Left kidney (tissue), 8 donors: ENCODE results near the gene F7. TPM values are rescaled to one million over a fixed set of nuclear protein-coding genes. Genes with fewer than 3 reads are reported as not detected.
"Not testable (repeated sequence)": the region's sequence is repeated elsewhere in the genome, so short reads cannot be mapped to it uniquely, and the experiment has no call there.

ENCODE experiments used
- DNase-seq: peaks from one replicate; pipeline ENCODE4 v3.0.0-alpha.2; 2013
- long read RNA-seq, 8 donors: transcript quantifications; one replicate each; lab custom pipeline, GENCODE V29; 2026
- polyA plus RNA-seq: library from polyadenylated mRNA; unstranded; fragments of 120-200 nt; gene quantifications from one replicate; pipeline ENCODE4 v1.2.1, GENCODE V29; 2013; ENCODE audit not compliant: insufficient read length

Gene F7
- 4.3 TPM for polyA plus RNA-seq
- long read RNA-seq, donor 1, partial matches to known transcripts, result 0 of 1 reads
- long read RNA-seq, donor 1, other reads (novel, unspliced or antisense), result 0 of 1 reads
- long read RNA-seq, donor 2, result 0 reads
- long read RNA-seq, donor 3, result 0 reads
- long read RNA-seq, donor 4, result 0 reads
- long read RNA-seq, donor 5, partial matches to known transcripts, result 0 of 3 reads
- long read RNA-seq, donor 5, other reads (novel, unspliced or antisense), result 0 of 3 reads
- long read RNA-seq, donor 6, partial matches to known transcripts, result 0 of 1 reads
- long read RNA-seq, donor 6, other reads (novel, unspliced or antisense), result 0 of 1 reads
- long read RNA-seq, donor 7, result 0 reads
- long read RNA-seq, donor 8, result 0 reads

DNA sequence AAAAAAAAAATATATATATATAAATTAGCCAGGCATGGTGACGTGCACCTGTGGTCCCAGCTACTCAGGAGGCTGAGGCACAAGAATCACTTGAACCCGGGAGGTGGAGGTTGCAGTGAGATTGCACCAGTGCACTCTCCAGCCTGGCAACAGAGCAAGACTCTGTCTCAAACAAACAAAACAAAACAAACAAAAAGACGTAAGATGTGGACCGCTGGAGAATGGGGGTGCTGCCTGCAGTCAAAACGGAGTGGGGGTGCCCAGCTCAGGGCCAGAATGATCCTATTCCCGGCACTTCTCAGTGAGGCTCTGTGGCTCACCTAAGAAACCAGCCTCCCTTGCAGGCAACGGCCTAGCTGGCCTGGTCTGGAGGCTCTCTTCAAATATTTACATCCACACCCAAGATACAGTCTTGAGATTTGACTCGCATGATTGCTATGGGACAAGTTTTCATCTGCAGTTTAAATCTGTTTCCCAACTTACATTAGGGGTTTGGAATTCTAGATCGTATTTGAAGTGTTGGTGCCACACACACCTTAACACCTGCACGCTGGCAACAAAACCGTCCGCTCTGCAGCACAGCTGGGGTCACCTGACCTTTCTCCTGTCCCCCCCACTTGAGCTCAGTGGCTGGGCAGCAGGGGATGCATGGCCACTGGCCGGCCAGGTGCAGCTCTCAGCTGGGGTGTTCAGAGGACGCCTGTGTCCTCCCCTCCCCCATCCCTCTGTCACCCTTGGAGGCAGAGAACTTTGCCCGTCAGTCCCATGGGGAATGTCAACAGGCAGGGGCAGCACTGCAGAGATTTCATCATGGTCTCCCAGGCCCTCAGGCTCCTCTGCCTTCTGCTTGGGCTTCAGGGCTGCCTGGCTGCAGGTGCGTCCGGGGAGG, at the start of gene F7:
TSS of gene F7 (plus strand) at position 760 of the 889 bp plus-strand sequence. CDS start at position 811, 51 bp downstream.
- DNase-seq, result no peak

DNA sequence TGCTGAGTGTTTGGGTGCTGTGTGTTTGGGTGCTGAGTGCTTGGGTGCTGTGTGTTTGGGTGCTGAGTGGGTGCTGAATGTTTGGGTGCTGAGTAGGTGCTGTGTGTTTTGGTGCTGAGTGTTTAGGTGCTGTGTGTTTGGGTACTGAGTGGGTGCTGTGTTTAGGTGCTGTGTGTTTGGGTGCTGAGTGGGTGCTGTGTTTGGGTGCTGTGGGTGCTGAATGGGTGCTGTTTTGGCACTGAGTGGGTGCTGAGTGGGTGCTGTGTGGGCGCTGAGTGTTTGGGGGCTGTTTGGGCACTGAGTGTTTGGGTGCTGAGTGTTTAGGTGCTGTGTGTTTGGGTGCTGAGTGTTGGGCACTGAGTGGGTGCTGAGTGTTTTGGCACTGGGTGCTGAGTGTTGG, 48.5 kb upstream of the F7 start:
- DNase-seq, result no peak

DNA sequence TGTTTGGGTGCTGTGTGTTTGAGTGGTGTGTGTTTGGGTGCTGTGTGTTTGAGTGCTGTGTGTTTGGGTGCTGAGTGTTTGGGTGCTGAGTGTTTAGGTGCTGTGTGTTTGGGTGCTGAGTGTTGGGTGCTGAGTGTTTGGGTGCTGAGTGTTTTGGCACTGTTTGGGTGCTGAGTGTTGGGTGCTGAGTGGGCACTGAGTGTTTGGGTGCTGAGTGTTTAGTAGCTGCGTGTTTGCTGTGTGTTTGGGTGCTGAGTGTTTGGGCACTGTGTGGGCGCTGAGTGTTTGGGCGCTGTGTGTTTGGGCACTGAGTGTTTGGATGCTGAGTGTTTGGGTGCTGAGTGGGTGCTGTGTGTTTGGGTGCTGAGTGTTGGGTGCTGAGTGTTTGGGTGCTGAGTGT, 48.0 kb upstream of the F7 start:
- not testable (repeated sequence) for DNase-seq

DNA sequence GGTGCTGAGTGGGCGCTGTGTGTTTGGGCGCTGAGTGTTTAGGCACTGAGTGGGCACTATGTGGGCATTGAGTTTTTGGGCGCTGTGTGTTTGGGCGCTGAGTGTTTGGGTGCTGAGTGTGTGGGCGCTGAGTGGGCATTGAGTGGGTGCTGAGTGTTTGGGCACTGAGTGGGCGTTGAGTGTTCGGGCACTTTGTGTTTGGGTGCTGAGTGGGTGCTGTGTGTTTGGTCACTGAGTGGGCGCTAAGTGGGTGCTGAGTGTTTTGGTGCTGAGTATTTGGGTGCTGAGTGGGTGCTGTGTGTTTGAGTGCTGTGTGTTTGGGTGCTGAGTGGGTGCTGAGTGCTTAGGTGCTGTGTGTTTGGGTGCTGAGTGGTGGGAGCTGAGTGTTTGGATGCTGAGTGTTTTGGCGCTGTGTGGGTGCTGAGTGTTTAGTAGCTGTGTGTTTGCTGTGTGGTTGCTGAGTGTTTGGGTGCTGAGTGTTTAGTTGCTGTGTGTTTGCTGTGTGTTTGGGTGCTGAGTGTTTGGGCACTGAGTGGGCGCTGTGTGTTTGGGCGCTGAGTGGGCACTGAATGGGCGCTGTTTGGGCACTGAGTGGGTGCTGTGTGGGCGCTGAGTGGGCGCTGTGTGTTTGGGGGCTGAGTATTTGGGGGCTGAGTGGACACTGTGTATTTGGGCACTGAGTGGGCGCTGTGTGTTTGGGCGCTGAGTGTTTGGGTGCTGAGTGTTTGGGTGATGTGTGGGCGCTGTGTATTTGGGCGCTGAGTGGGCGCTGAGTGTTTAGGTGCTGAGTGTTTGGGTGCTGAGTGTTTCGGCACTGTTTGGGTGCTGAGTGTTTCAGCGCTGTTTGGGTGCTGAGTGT, 47.2 kb upstream of the F7 start:
- DNase-seq, result no peak

DNA sequence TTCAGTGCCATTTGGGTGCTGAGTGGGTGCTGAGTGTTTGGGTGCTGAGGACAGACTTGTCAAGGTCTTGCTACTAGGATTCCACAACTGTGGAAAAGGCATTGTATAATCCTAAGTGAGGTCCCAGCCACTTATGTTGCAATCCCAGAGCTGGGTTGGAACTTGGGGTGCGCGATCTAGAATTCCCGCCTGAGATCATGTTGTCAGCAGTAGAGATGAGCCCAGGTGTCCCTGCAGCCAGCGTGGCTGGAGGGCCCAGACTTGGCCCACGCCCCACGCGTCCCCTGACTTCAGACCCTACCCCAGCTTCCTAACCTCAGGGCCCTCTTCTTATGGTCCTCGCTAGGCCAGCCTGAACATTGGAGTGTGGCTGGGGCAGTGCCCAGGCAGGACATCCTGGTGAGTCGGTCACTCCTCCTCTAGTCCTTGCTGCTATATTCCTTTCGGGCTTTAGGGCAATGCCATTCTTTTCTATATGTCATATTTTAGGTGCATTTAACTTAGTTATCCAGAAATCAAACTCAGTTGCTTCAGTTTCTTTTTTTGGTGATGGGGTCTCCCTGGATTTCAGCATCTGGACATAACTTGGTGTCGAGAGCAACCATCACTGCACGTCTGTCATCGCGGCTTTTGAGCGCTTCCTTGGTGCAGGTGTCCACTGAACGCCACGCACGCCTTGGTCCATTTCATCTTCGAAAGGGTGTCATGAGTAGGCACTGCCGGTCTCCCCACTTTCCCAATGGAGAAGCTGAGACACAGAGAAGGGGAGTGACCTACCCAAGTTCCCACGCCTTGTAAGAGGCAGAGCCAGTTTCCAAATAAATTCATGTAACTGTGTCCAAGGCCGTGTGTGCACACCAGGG, 46.4 kb upstream of the F7 start:
- DNase-seq, result no peak

DNA sequence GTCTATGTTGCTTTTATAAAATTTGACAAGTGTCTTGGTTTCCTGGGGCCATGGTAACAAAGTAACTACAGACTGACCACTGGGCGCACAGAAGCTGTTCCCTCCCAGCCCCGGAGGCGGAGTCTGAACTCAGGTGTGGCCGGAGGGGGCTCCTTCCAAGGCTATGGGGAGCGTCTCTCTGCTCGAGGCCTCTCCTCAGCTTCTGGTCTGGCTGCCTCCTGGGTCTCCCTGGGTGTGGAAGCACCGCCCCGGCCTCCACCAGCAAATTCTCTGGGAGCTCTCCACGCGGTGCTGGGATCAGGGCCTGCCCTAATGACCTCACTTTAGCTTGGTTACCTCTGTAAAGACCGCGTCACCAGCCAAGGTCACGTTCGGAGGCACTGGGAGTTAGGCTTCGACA, 45.7 kb upstream of the F7 start:
- DNase-seq, result no peak

DNA sequence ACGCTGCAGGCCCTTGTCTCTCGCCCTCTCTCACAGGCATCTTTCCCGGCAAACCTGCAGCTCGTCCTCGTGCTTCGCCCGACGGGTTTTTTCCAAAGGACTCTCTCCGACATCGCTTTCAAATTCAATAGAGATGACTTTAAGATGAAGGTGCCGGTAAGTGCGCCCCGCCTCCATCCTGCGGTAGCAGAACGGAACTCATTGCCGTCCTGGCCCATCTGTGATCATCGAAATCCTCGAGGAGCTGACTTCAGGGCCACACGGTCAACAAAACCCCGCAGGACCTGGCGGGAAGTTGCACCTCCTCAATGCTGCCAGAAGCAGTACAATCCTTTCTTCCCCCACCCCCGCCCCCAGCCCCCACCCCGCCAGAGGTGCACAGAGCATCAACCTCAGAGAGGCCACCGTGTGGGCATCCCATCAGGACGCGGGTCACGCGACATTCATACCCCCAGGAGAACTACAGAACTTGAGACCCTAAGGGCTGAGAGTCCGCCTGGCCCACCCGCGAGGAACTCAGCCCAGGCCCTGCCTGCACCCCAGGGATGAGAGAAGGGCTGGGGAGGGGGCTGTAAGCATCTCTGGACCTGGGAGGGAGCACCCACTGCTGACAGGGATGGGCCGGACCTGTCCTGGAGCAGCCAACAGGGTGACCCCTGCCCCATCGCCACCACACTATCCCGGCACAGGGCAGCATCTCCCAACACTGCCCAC, 44.9 kb upstream of the F7 start:
- DNase-seq, result no peak

DNA sequence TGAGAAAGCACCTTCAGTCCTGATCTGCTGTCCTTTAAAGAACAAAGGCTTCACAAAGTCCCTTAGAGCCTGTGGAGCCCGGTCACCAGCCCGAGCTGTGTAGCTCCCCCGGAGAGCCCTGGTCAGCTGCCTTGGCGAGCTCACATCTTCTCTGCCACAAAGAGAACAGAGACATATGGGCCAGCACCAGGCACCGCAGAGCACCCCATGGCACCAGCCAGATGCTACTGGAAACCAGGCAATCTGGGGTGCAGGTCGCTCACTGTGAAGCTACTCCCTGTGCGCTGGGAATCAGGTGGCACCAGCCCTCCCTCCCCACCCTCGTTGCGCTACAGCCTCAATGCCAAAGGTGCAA, 44.3 kb upstream of the F7 start:
- no peak for DNase-seq

DNA sequence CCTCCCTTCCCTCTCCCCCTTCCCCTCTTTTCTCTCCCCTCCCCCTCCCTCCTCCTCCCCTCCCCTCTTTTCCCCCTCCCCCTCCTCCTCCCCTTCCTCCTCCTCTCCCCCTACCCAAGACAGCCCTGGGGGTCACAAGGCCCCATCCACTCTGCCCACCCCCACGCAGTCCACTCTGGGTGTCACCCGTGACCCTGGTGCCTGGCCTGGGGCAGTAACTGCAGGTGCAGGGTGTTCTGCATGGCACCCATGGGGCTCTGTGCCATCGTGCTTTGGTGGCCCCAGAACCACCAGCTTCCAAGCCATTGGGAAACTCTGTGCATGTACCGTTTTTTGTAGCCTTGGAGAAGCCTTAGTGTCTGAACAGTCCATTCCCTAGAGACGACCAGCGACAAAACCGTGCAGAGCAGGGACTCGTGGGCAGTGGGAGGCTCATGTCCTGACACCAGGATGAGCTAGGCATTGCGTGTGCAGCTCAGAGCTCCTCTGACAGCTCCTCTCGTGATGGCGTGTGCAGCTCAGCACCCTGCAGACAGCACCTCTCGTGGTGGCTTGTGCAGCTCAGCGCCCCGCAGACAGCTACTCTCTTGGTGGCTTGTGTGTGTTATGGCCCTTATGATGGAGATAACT, 43.7 kb upstream of the F7 start:
- DNase-seq, result no peak

DNA sequence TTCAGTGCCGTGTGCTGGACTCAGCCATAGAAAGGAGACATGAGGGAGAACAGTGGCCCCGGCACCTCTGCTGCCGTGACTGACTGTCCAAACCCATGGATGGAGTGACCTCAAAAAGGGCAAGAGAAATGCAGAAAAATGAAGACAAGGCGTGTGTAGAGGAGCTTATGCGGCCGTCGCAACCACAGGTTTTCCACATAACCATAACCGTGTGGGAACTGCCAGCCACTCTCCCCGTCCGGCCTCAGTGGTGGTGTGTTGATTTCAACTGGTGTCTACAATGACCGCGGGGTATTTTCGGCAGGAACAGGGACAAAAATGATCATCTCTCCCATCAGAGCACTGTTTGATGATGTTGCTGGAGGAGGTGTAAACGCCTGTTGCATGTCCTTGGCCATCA, 42.9 kb upstream of the F7 start:
- DNase-seq, result no peak

DNA sequence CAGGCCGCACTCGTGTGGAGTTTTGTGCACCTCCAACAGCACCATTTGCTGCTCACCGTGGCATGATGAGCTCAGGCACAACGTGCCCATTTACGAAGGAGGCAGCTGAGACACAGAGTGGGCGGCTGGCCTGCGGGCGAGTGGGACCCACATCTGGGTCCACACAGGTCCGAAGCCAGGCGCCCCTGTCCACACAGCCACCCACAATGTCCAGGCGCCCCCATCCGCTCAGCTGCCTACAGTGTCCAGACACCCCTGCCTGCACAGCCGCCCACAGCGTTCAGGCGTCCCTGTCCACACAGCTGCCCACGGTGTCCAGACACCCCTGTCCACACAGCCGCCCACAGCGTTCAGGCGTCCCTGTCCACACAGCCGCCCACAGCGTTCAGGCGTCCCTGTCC, 42.5 kb upstream of the F7 start:
- DNase-seq, result no peak

DNA sequence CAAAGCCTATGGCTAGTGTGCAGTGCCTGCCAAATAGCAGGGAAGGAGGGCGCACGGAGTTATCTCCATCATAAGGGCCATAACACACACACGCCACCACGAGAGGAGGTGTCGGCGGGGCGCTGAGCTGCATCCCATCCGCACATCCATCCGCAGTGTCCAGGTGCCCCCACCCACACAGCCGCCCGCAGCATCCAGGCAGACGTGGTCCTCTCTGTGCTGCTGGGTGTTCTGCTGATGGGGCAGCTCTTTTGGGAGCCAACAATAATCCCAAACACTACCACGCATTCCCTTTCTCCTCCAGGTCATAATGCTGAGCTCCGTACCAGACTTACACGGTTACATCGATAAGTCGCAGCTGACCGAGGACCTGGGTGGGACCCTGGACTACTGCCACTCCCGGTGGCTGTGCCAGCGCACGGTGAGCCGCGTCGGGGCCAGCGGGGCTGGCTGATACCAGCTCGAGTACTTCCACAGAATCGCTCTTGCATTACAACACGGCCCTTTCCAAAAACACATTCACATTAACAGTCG, 41.5 kb upstream of the F7 start:
- no peak for DNase-seq

DNA sequence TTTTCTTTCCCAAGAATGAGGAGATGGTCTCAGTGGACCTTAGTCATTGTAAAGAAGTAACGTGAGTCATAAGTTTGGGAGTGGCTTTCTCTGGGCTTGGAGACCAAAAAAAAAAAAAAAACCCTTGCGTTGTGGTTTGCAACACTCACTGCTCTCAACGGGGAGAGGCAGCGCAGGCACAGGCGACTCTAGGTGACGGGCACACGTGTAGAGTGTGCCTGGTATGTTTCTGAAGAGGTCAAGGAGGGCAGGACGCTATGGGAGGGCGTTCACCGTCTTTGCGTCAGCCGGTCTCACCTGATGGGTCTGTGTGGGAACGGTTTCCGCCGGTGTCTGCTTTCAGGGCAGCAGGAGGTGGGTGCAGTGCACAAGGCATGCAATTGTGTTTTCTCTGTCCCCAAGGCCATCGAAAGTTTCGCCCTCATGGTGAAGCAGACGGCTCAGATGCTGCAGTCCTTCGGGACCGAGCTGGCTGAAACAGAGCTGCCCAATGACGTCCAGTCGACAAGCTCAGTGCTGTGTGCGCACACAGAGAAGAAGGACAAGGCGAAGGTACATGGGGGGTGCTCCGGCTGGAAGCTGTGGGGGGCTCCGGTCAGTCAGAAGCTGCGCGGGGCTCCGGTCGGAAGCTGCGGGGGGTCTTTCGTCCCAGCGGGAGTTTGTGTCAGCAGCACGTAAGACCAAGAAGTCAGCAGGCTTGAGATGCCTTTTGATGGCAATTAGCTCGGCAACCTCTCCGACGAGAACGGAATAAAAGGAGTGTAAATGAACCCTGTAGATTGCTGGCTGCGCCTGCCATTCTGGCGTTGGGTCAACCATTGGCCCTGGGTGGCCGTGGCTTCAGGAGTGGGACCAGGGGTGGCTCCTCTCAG, 40.8 kb upstream of the F7 start:
- DNase-seq, result peak; percentile 14

DNA sequence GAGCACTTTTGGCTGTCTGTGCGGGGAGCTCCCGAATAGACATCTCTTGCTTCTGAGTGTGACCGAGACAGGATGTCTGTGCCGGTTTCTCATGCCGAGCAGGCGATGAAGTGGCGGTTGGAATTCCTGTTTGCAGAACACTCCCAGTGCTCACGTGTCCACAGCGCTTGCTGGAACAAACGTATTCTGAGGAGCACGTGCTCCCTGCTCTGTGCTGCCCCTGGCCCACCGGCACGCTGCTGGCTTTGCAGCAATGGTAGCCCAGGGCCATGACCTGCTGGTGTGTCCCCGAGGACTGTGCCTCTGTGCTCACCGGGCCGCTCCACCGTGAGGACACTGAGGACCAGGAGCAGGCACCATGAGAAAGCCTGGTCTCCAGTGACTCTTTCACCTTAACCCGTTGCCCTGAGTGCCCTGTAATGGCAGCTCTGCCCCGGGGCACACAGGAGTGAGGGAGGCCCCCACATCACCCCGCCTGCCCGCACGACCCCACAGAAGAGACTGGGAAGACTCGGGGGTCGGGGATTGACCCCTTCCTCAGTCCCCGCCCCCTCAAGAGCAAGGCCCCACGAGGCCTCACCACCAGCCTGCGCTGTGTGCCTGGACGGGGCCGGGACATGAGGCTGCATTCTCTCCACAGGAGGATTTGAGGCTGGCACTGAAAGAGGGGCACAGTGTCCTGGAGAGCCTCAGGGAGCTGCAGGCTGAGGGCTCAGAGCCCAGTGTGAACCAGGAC, 40.0 kb upstream of the F7 start:
- DNase-seq, result no peak

DNA sequence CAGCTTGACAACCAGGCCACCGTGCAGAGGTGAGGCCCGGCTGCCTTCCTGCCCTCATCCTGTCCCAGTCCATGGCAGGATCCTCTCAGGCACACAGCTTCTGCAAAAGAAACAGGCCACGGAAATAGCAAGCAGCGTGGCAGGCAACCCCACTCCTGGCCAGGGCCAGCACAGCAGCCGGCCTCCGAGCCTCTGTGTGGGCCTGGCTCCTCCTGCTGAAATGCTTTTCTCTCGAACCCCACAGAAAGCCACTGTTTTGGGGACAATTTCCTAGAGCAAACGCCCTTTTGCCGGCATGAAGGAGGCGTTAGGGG, 39.5 kb upstream of the F7 start:
- DNase-seq, result no peak

DNA sequence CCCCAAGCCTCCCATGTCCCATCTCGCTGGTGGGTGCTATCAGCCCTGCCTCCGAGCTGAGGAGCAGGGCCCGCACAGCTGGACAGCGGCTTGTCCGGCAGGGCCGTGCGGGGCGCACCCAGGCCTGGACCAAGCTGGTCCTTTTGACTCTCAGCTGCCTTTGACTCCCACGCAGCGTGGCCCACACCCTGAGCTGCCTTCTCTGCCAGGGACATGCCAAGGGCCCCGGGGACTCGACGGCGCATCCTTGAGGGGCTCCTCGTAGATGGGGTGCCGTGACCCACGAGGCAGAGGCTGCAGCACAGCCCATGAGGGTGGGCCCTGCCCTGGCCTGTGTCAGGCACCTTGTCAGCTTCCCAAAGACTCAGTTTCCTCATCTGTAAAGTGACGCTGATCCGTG, 38.8 kb upstream of the F7 start:
- DNase-seq, result no peak

DNA sequence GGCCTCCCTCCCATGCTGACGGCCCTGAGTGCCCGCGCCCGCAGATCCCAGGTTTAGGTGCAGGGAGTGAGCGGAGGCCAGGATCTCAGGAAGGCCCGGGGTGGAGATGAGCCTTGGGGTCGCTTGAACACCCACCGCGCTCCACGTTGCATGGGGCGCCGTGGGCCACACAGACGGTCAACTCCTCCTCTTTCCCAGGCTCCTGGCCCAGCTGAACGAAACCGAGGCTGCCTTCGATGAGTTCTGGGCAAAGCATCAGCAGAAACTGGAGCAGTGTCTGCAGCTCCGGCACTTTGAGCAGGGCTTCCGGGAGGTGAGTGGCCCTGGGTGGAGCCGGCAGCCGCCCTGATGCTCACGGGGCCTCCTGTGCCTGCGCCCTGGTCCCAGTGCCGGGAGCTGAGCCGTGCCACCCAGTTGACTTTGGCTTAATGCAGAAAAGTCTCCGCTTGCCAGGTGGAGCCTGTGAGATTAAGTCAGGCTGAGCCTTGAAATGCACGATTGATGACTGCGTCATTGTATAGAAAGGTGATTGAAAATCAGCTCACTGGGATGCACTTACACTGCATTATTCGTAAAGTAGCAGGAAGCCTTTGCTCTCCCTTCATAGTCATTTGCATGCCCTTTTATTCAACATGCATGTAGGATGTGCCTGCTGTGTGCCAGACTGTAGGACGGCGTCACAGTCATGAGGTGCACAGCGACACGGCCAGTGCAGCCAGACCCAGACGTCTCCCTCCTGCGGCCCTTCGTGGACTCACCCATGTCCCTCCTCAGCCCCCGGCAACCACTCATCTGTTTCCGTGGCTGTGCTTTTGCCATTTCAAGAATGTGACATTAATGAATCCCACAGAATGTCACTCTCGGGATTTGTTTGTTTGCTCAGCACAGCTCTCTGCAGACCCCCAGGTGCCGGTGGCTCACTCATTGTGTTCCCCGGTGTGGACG, 35.5 kb upstream of the F7 start:
- no peak for DNase-seq
